K562 (cell line): ENCODE results near the gene ALDH16A1. TPM values are rescaled to one million over a fixed set of nuclear protein-coding genes. Genes with fewer than 3 reads are reported as not detected.

Experiments used
- ATF2 ChIP-seq: sonication (generic); formaldehyde crosslinking; IDR thresholded peaks from 2 replicates; pipeline ENCODE4 v1.8.1; 2022; ENCODE audit warnings: missing genetic modification reagents
- BRF2 ChIP-seq: IDR thresholded peaks from 3 replicates; pipeline ENCODE4 v1.6.1; 2011; ENCODE audit warnings: borderline replicate concordance, mild to moderate bottlenecking; ENCODE audit not compliant: insufficient read length, insufficient read depth
- CGGBP1 ChIP-seq: fragments of 250-450 bp; sonication (Bioruptor Pico); IDR thresholded peaks from 2 replicates; pipeline ENCODE4 v1.9.0; 2021; ENCODE audit warnings: mild to moderate bottlenecking
- E2F6 ChIP-seq, 2 experiments: IDR thresholded peaks; 2 replicates each; pipeline ENCODE4 v1.6.1; 2011; ENCODE audit warnings: borderline replicate concordance in 1 of 2, control low read depth in 1 of 2, low read depth in 1 of 2, low read length in 1 of 2, mild to moderate bottlenecking in 1 of 2, mixed read lengths in 1 of 2, moderate library complexity in 1 of 2; ENCODE audit not compliant: insufficient read depth in 1 of 2, insufficient read length in 1 of 2, poor library complexity in 1 of 2, severe bottlenecking in 1 of 2; ENCODE audit errors: extremely low read depth in 1 of 2
- FOXJ3 ChIP-seq: sonication (generic); formaldehyde crosslinking; IDR thresholded peaks from 2 replicates; pipeline ENCODE4 v1.4.0; 2020; ENCODE audit warnings: mild to moderate bottlenecking, missing genetic modification reagents
- GTF3C2 ChIP-seq: IDR thresholded peaks from 3 replicates; pipeline ENCODE4 v1.6.1; 2011; ENCODE audit warnings: borderline replicate concordance, mild to moderate bottlenecking, moderate library complexity; ENCODE audit not compliant: insufficient read length; ENCODE audit errors: extremely low read depth
- HES1 ChIP-seq: fragments of 450-650 bp; IDR thresholded peaks from 2 replicates; pipeline ENCODE4 v1.6.1; 2016; ENCODE audit warnings: low read depth, mild to moderate bottlenecking, moderate library complexity
- HSF4 ChIP-seq: fragments of 250-450 bp; sonication (Bioruptor Pico); IDR thresholded peaks from 2 replicates; pipeline ENCODE4 v2.1.2; 2022; ENCODE audit warnings: mild to moderate bottlenecking, moderate library complexity, borderline replicate concordance
- KLF16 ChIP-seq: IDR thresholded peaks from 2 replicates; pipeline ENCODE4 v1.6.1; 2016; ENCODE audit warnings: antibody characterized with exemption
- MEIS2 ChIP-seq: fragments of 450-650 bp; IDR thresholded peaks from 2 replicates; pipeline ENCODE4 v1.6.1; 2014; ENCODE audit warnings: mild to moderate bottlenecking; ENCODE audit not compliant: partially characterized antibody
- PHB ChIP-seq: fragments of 250-450 bp; sonication (Bioruptor Pico); IDR thresholded peaks from 2 replicates; pipeline ENCODE4 v1.5.0; 2021
- SETDB1 ChIP-seq: IDR thresholded peaks from one replicate; pipeline ENCODE4 v1.6.1; 2012; ENCODE audit warnings: low read length, control low read depth, inconsistent platforms
- SOX6 ChIP-seq: fragments of 450-650 bp; IDR thresholded peaks from 2 replicates; pipeline ENCODE4 v1.6.1; 2014; ENCODE audit warnings: mild to moderate bottlenecking
- TARDBP ChIP-seq: fragments of 450-650 bp; IDR thresholded peaks from 2 replicates; pipeline ENCODE4 v1.6.1; 2016
- TCF7L2 ChIP-seq: fragments of 150-350 bp; IDR thresholded peaks from 2 replicates; pipeline ENCODE4 v1.6.1; 2016; ENCODE audit warnings: low read depth, mild to moderate bottlenecking, low read length, moderate library complexity
- TSC22D4 ChIP-seq: fragments of 450-650 bp; IDR thresholded peaks from 2 replicates; pipeline ENCODE4 v1.6.1; 2016; ENCODE audit warnings: missing genetic modification characterization, missing biosample characterization, control low read depth
- ZNF146 ChIP-seq: IDR thresholded peaks from one replicate; pipeline ENCODE4 v1.6.1; 2018; ENCODE audit warnings: missing compliant biosample characterization; ENCODE audit not compliant: unreplicated experiment
- ZNF511 ChIP-seq: sonication (generic); formaldehyde crosslinking; IDR thresholded peaks from 2 replicates; pipeline ENCODE4 v1.8.0; 2022; ENCODE audit warnings: mild to moderate bottlenecking, missing genetic modification reagents
- ZNF512 ChIP-seq: IDR thresholded peaks from 2 replicates; pipeline ENCODE4 v1.6.1; 2016; ENCODE audit warnings: missing genetic modification characterization, missing compliant biosample characterization
- polyA plus RNA-seq, 8 experiments: library from polyadenylated mRNA; depleted of rRNA in 4 of 8; stranded (reverse) in 5 of 8; unstranded in 3 of 8; fragments of >200 nt; fragmentation: Nextera tagmentation in 2 of 8; fragmentation: Illumina TruSeq in 1 of 8; extraction: Ambion mirVana in 2 of 8; extraction: Trizol in 1 of 8; gene quantifications; 2 replicates each; pipeline versions ENCODE4 v1.2.1 to v1.2.3, GENCODE V29; 2011 to 2014; ENCODE audit warnings: inconsistent platforms in 1 of 8, missing spikeins in 1 of 8
- total RNA-seq, 7 experiments: library from RNA; depleted of rRNA in 6 of 7; stranded (reverse); fragments of >200 nt in 6 of 7; fragmentation: Illumina TruSeq in 2 of 7; extraction: Trizol in 2 of 7; gene quantifications; 2 replicates each; pipeline versions ENCODE4 v1.2.1 to v1.2.3, GENCODE V29; 2011 to 2021; ENCODE audit warnings: low replicate concordance in 1 of 7

ALDH16A1 gene
- total and polyA plus RNA-seq, 9 of the 15 experiments (the other 6 are each of a cell fraction or from before 2014, with no cell fraction given), result 2.2 to 52.2 (median 7.6) TPM

- TF ChIP-seq PHB (CRISPR knock-in tag) (no peak), ZNF511 (CRISPR knock-in tag) (no peak), ZNF512 (no peak), SETDB1 (no peak), HSF4 (CRISPR knock-in tag) (no peak), BRF2 (no peak), MEIS2 (no peak), FOXJ3 (no peak), TARDBP (no peak), TSC22D4 (tag) (no peak), GTF3C2 (no peak), E2F6 (IDR thresholded peaks at IDR 0.05; ENCODE audit: borderline replicate concordance in 1 of 2, extremely low read depth in 1 of 2, insufficient read depth in 1 of 2, insufficient read length in 1 of 2, low read depth in 1 of 2, low read length in 1 of 2, poor library complexity in 1 of 2, severe bottlenecking in 1 of 2) (no peak), TCF7L2 (no peak), ZNF146 (CRISPR knock-in tag) (no peak), SOX6 (no peak), ATF2 (CRISPR knock-in tag) (no peak), KLF16 (no peak), CGGBP1 (CRISPR knock-in tag) (no peak), HES1 (no peak)
These were observed 43.6 kb downstream of the ALDH16A1 start (continued) for GRCh38 chr19:49496574-49497008.
